ENCODE results near the gene CERS6. TPM values are rescaled to one million over a fixed set of nuclear protein-coding genes. Genes with fewer than 3 reads are reported as not detected.

CERS6 gene
- total and polyA plus RNA-seq, 10 of the 15 experiments (the other 5 are each of a cell fraction or from before 2014, with no cell fraction given): 1.3 to 20.4 (median 14.1) TPM

DNA sequence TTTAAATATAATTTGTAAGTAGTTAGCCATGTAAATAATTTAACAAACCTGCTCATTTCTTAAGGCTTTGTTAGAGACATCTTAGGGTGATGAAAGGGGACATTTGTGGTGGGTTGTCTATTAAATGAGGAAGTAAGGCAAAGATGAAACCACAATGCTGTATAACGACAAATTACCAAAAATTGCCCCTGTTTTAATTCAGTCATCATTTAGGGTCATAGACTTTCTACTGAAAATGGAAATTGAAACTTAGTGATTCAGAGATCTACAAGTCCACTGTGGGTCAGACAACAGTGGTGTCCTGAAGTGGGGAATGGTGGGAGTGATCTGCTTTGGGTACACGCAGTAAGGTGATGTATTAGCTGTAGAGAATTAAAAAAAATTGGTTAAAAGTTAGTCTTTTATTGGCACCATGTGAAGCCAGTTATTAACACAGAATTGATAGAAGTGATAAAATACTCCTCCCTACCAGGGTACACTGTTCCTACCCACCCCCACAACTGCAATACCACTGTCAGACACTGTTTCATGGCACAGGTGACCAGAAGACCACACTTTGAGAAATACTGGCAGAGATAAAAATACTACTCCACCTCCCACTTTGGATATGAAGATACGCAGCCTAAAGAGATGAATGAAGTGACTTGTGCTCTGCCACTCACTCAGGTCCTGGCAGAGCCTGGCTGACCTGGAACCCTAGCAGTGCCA is 13.4 kb downstream of the CERS6 start (continued):
- TF ChIP-seq PBX3 (IDR thresholded peaks at IDR 0.05; ENCODE audit: insufficient replicate concordance, low read depth, low read length): no peak
- TF ChIP-seq, protein P1, sequence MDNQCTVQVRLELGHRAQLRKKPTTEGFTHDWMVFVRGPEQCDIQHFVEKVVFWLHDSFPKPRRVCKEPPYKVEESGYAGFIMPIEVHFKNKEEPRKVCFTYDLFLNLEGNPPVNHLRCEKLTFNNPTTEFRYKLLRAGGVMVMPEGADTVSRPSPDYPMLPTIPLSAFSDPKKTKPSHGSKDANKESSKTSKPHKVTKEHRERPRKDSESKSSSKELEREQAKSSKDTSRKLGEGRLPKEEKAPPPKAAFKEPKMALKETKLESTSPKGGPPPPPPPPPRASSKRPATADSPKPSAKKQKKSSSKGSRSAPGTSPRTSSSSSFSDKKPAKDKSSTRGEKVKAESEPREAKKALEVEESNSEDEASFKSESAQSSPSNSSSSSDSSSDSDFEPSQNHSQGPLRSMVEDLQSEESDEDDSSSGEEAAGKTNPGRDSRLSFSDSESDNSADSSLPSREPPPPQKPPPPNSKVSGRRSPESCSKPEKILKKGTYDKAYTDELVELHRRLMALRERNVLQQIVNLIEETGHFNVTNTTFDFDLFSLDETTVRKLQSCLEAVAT (IDR thresholded peaks at IDR 0.05): no peak
- no peak for TF ChIP-seq JUND (IDR thresholded peaks at IDR 0.05; ENCODE audit: low read depth, low read length)
- TF ChIP-seq CEBPB (IDR thresholded peaks at IDR 0.05; ENCODE audit: borderline replicate concordance in 1 of 2, low read depth in 2 of 2, low read length in 2 of 2): no peak
- no peak for TF ChIP-seq HDGF (IDR thresholded peaks at IDR 0.05)
- no peak for TF ChIP-seq ZNF384 (IDR thresholded peaks at IDR 0.05; ENCODE audit: borderline replicate concordance, low read depth, low read length)
- TF ChIP-seq, protein P2, sequence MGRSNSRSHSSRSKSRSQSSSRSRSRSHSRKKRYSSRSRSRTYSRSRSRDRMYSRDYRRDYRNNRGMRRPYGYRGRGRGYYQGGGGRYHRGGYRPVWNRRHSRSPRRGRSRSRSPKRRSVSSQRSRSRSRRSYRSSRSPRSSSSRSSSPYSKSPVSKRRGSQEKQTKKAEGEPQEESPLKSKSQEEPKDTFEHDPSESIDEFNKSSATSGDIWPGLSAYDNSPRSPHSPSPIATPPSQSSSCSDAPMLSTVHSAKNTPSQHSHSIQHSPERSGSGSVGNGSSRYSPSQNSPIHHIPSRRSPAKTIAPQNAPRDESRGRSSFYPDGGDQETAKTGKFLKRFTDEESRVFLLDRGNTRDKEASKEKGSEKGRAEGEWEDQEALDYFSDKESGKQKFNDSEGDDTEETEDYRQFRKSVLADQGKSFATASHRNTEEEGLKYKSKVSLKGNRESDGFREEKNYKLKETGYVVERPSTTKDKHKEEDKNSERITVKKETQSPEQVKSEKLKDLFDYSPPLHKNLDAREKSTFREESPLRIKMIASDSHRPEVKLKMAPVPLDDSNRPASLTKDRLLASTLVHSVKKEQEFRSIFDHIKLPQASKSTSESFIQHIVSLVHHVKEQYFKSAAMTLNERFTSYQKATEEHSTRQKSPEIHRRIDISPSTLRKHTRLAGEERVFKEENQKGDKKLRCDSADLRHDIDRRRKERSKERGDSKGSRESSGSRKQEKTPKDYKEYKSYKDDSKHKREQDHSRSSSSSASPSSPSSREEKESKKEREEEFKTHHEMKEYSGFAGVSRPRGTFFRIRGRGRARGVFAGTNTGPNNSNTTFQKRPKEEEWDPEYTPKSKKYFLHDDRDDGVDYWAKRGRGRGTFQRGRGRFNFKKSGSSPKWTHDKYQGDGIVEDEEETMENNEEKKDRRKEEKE (IDR thresholded peaks at IDR 0.05): no peak
- TF ChIP-seq ATF7 (IDR thresholded peaks at IDR 0.05; ENCODE audit: low read depth): peak; percentile 68; the same call in 1 of the 2 replicates
- TF ChIP-seq SMAD5 (IDR thresholded peaks at IDR 0.05; ENCODE audit: low read depth): no peak
- no peak for TF ChIP-seq MTA3 (IDR thresholded peaks at IDR 0.05; ENCODE audit: borderline replicate concordance, low read length)
- TF ChIP-seq MXI1 (IDR thresholded peaks at IDR 0.05; ENCODE audit: low read depth, low read length): no peak
- no peak for TF ChIP-seq SMAD1 (IDR thresholded peaks at IDR 0.05; ENCODE audit: low read depth, partially characterized antibody)
- TF ChIP-seq ZNF592 (IDR thresholded peaks at IDR 0.05): no peak
- no peak for TF ChIP-seq KAT2A (conservative IDR thresholded peaks at IDR 0.05; ENCODE audit: control insufficient read depth, low read depth, low read length)
- TF ChIP-seq PKNOX1 (IDR thresholded peaks at IDR 0.05): 0 out of 2 replicates have a peak, but pooled peaks have one; percentile 9
- TF ChIP-seq SMC3 (IDR thresholded peaks at IDR 0.05; ENCODE audit: borderline replicate concordance, low read length): no peak
- no peak for TF ChIP-seq PAX8 (IDR thresholded peaks at IDR 0.05)
- TF ChIP-seq SPI1 (IDR thresholded peaks at IDR 0.05; ENCODE audit: borderline replicate concordance, insufficient read depth, low read depth, low read length): peak; percentile 32; the same call in 1 of the 2 replicates
- TF ChIP-seq TCF3 (IDR thresholded peaks at IDR 0.05; ENCODE audit: borderline replicate concordance, insufficient read depth, low read depth, low read length): no peak

All from GM12878 (cell line).